ENCODE measurements around the gene PRUNE2. TPM values are rescaled to one million over a fixed set of nuclear protein-coding genes. Genes with fewer than 3 reads are reported as not detected.

The PRUNE2 gene
- total and polyA plus RNA-seq, 2 of the 8 experiments (the other 6 are each of a cell fraction or from before 2014, with no cell fraction given) = 5.5 to 13.3 TPM

GRCh38 chr9:76812591-76812990 is 93.3 kb downstream of the PRUNE2 start (continued):
- TF ChIP-seq, protein P1, sequence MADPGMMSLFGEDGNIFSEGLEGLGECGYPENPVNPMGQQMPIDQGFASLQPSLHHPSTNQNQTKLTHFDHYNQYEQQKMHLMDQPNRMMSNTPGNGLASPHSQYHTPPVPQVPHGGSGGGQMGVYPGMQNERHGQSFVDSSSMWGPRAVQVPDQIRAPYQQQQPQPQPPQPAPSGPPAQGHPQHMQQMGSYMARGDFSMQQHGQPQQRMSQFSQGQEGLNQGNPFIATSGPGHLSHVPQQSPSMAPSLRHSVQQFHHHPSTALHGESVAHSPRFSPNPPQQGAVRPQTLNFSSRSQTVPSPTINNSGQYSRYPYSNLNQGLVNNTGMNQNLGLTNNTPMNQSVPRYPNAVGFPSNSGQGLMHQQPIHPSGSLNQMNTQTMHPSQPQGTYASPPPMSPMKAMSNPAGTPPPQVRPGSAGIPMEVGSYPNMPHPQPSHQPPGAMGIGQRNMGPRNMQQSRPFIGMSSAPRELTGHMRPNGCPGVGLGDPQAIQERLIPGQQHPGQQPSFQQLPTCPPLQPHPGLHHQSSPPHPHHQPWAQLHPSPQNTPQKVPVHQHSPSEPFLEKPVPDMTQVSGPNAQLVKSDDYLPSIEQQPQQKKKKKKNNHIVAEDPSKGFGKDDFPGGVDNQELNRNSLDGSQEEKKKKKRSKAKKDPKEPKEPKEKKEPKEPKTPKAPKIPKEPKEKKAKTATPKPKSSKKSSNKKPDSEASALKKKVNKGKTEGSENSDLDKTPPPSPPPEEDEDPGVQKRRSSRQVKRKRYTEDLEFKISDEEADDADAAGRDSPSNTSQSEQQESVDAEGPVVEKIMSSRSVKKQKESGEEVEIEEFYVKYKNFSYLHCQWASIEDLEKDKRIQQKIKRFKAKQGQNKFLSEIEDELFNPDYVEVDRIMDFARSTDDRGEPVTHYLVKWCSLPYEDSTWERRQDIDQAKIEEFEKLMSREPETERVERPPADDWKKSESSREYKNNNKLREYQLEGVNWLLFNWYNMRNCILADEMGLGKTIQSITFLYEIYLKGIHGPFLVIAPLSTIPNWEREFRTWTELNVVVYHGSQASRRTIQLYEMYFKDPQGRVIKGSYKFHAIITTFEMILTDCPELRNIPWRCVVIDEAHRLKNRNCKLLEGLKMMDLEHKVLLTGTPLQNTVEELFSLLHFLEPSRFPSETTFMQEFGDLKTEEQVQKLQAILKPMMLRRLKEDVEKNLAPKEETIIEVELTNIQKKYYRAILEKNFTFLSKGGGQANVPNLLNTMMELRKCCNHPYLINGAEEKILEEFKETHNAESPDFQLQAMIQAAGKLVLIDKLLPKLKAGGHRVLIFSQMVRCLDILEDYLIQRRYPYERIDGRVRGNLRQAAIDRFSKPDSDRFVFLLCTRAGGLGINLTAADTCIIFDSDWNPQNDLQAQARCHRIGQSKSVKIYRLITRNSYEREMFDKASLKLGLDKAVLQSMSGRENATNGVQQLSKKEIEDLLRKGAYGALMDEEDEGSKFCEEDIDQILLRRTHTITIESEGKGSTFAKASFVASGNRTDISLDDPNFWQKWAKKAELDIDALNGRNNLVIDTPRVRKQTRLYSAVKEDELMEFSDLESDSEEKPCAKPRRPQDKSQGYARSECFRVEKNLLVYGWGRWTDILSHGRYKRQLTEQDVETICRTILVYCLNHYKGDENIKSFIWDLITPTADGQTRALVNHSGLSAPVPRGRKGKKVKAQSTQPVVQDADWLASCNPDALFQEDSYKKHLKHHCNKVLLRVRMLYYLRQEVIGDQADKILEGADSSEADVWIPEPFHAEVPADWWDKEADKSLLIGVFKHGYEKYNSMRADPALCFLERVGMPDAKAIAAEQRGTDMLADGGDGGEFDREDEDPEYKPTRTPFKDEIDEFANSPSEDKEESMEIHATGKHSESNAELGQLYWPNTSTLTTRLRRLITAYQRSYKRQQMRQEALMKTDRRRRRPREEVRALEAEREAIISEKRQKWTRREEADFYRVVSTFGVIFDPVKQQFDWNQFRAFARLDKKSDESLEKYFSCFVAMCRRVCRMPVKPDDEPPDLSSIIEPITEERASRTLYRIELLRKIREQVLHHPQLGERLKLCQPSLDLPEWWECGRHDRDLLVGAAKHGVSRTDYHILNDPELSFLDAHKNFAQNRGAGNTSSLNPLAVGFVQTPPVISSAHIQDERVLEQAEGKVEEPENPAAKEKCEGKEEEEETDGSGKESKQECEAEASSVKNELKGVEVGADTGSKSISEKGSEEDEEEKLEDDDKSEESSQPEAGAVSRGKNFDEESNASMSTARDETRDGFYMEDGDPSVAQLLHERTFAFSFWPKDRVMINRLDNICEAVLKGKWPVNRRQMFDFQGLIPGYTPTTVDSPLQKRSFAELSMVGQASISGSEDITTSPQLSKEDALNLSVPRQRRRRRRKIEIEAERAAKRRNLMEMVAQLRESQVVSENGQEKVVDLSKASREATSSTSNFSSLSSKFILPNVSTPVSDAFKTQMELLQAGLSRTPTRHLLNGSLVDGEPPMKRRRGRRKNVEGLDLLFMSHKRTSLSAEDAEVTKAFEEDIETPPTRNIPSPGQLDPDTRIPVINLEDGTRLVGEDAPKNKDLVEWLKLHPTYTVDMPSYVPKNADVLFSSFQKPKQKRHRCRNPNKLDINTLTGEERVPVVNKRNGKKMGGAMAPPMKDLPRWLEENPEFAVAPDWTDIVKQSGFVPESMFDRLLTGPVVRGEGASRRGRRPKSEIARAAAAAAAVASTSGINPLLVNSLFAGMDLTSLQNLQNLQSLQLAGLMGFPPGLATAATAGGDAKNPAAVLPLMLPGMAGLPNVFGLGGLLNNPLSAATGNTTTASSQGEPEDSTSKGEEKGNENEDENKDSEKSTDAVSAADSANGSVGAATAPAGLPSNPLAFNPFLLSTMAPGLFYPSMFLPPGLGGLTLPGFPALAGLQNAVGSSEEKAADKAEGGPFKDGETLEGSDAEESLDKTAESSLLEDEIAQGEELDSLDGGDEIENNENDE (IDR thresholded peaks at IDR 0.05; ENCODE audit: insufficient replicate concordance, low read length) = no peak
- TF ChIP-seq TAF1 (IDR thresholded peaks at IDR 0.05; ENCODE audit: low read depth, low read length) = no peak
- no peak for TF ChIP-seq EGR1 (IDR thresholded peaks at IDR 0.05; ENCODE audit: borderline replicate concordance, low read depth, low read length)
- no peak for TF ChIP-seq CTCF (IDR thresholded peaks at IDR 0.05; ENCODE audit: control extremely low read depth in 1 of 3, insufficient read depth in 1 of 3, low read depth in 1 of 3, low read length in 3 of 3)
- no peak for TF ChIP-seq FOSL1 (IDR thresholded peaks at IDR 0.05; ENCODE audit: insufficient read depth, low read depth, low read length)
- TF ChIP-seq JUND (IDR thresholded peaks at IDR 0.05; ENCODE audit: low read length) = no peak
- no peak for TF ChIP-seq CBX5 (IDR thresholded peaks at IDR 0.05; ENCODE audit: low read depth, low read length)
- no peak for TF ChIP-seq GABPA (IDR thresholded peaks at IDR 0.05; ENCODE audit: borderline replicate concordance, insufficient read depth, low read length)
- TF ChIP-seq CHD2 (IDR thresholded peaks at IDR 0.05; ENCODE audit: low read length) = no peak

Data from H1 (cell line).